ENCODE measurements around the gene COX7A2L.

The COX7A2L gene

GRCh38 chr2:42339191-42339912 lies 21.7 kb downstream of the COX7A2L start:
- no peaks in the 10 kb centered on the region for H3K4me1 ChIP-seq (ENCODE audit: control extremely low read depth in 1 of 4, control insufficient read depth in 4 of 4, insufficient read depth in 4 of 4, low read length in 3 of 4)
- H3K9me3 ChIP-seq (ENCODE audit: control extremely low read depth in 1 of 5, control insufficient read depth in 4 of 5, insufficient read depth in 2 of 5, low read depth in 1 of 5, low read length in 4 of 5) = peaks cover 0 to 2% (median 0%) of the 10 kb centered on the region in 5 experiments
- ChIA-PET CTCF (no interaction called here), POLR2A (interaction anchor here (0.7 kb wide), 1 partner anchor 22 kb away, joined by 3 read pairs; no protein-coding TSS in a partner anchor)
- H3K27me3 ChIP-seq (replicated peaks in 2 of 5; ENCODE audit: control insufficient read depth in 4 of 5, insufficient read depth in 5 of 5, low read length in 4 of 5) = no peaks in the 10 kb centered on the region
- no peak overlapping the region for H3K27ac ChIP-seq (ENCODE audit: insufficient read depth in 1 of 2, low read depth in 1 of 2, low read length in 2 of 2, poor library complexity in 1 of 2, severe bottlenecking in 2 of 2)
- peaks cover 0 to 47% (median 20%) of the 10 kb centered on the region in 4 experiments for H3K36me3 ChIP-seq (ENCODE audit: control insufficient read depth in 4 of 4, insufficient read depth in 4 of 4, low read length in 3 of 4)
- WGBS (ENCODE audit: insufficient coverage) = 83% methylated on average over 20 of the region's 21 CpGs
- no peak overlapping the region for H3K4me3 ChIP-seq (ENCODE audit: control insufficient read depth in 1 of 7, extremely low read depth in 1 of 7, insufficient read depth in 4 of 7, low read depth in 2 of 7, low read length in 6 of 7)
- DNase-seq = peak; percentile 39 to 82 (median 64)

GRCh38 chr2:42338567-42339190 lies 22.3 kb downstream of the COX7A2L start:
- WGBS (ENCODE audit: insufficient coverage) = 90% methylated on average over 8 of the region's 13 CpGs
- POLR2A ChIA-PET = interaction anchor here (0.7 kb wide), 1 partner anchor 23 kb away, joined by 3 read pairs; no protein-coding TSS in a partner anchor
- no peaks in the 10 kb centered on the region for H3K27me3 ChIP-seq (replicated peaks in 2 of 5; ENCODE audit: control insufficient read depth in 4 of 5, insufficient read depth in 5 of 5, low read length in 4 of 5)
- H3K9me3 ChIP-seq (ENCODE audit: control extremely low read depth in 1 of 5, control insufficient read depth in 4 of 5, insufficient read depth in 2 of 5, low read depth in 1 of 5, low read length in 4 of 5) = peaks cover 0 to 2% (median 0%) of the 10 kb centered on the region in 5 experiments
- peak; percentile 13 to 80 (median 59) for DNase-seq
- H3K4me3 ChIP-seq (ENCODE audit: control insufficient read depth in 1 of 7, extremely low read depth in 1 of 7, insufficient read depth in 4 of 7, low read depth in 2 of 7, low read length in 6 of 7) = no peak overlapping the region
- no peak overlapping the region for H3K27ac ChIP-seq (ENCODE audit: insufficient read depth in 1 of 2, low read depth in 1 of 2, low read length in 2 of 2, poor library complexity in 1 of 2, severe bottlenecking in 2 of 2)
- CTCF ChIA-PET = no interaction called here
- H3K4me1 ChIP-seq (ENCODE audit: control extremely low read depth in 1 of 4, control insufficient read depth in 4 of 4, insufficient read depth in 4 of 4, low read length in 3 of 4) = no peaks in the 10 kb centered on the region
- H3K36me3 ChIP-seq (ENCODE audit: control insufficient read depth in 4 of 4, insufficient read depth in 4 of 4, low read length in 3 of 4) = peaks cover 0 to 45% (median 22%) of the 10 kb centered on the region in 4 experiments

GRCh38 chr2:42337846-42338566 lies 23.0 kb downstream of the COX7A2L start:
- Histone ChIP-seq H3K27me3 (replicated peaks in 2 of 5; ENCODE audit: control insufficient read depth in 4 of 5, insufficient read depth in 5 of 5, low read length in 4 of 5) (no peaks in the 10 kb centered on the region), H3K9me3 (ENCODE audit: control extremely low read depth in 1 of 5, control insufficient read depth in 4 of 5, insufficient read depth in 2 of 5, low read depth in 1 of 5, low read length in 4 of 5) (peaks cover 0 to 2% (median 0%) of the 10 kb centered on the region in 5 experiments), H3K36me3 (ENCODE audit: control insufficient read depth in 4 of 4, insufficient read depth in 4 of 4, low read length in 3 of 4) (peaks cover 0 to 43% (median 25%) of the 10 kb centered on the region in 4 experiments), H3K4me3 (ENCODE audit: control insufficient read depth in 1 of 7, extremely low read depth in 1 of 7, insufficient read depth in 4 of 7, low read depth in 2 of 7, low read length in 6 of 7) (no peak overlapping the region), H3K4me1 (ENCODE audit: control extremely low read depth in 1 of 4, control insufficient read depth in 4 of 4, insufficient read depth in 4 of 4, low read length in 3 of 4) (no peaks in the 10 kb centered on the region), H3K27ac (ENCODE audit: insufficient read depth in 1 of 2, low read depth in 1 of 2, low read length in 2 of 2, poor library complexity in 1 of 2, severe bottlenecking in 2 of 2) (no peak overlapping the region)
- ChIA-PET CTCF (no interaction called here), POLR2A (no interaction called here)
- WGBS (ENCODE audit: insufficient coverage) = over 99% methylated on average over 26 of the region's 28 CpGs
- no peak for DNase-seq

GRCh38 chr2:42337356-42337820 lies 23.6 kb downstream of the COX7A2L start:
- H3K27me3 ChIP-seq (replicated peaks in 2 of 5; ENCODE audit: control insufficient read depth in 4 of 5, insufficient read depth in 5 of 5, low read length in 4 of 5) = no peaks in the 10 kb centered on the region
- peak in 1 of 3 donors; percentile 12 for DNase-seq
- no peak overlapping the region for H3K4me3 ChIP-seq (ENCODE audit: control insufficient read depth in 1 of 7, extremely low read depth in 1 of 7, insufficient read depth in 4 of 7, low read depth in 2 of 7, low read length in 6 of 7)
- H3K27ac ChIP-seq (ENCODE audit: insufficient read depth in 1 of 2, low read depth in 1 of 2, low read length in 2 of 2, poor library complexity in 1 of 2, severe bottlenecking in 2 of 2) = no peak overlapping the region
- ChIA-PET CTCF (no interaction called here), POLR2A (no interaction called here)
- H3K4me1 ChIP-seq (ENCODE audit: control extremely low read depth in 1 of 4, control insufficient read depth in 4 of 4, insufficient read depth in 4 of 4, low read length in 3 of 4) = no peaks in the 10 kb centered on the region
- 93% methylated on average over 5 of the region's 5 CpGs for WGBS (ENCODE audit: insufficient coverage)
- peaks cover 0 to 46% (median 25%) of the 10 kb centered on the region in 4 experiments for H3K36me3 ChIP-seq (ENCODE audit: control insufficient read depth in 4 of 4, insufficient read depth in 4 of 4, low read length in 3 of 4)
- H3K9me3 ChIP-seq (ENCODE audit: control extremely low read depth in 1 of 5, control insufficient read depth in 4 of 5, insufficient read depth in 2 of 5, low read depth in 1 of 5, low read length in 4 of 5) = peaks cover 0 to 2% (median 0%) of the 10 kb centered on the region in 5 experiments

- ChIA-PET POLR2A (no interaction called here), CTCF (no interaction called here)
- Histone ChIP-seq H3K36me3 (ENCODE audit: control insufficient read depth in 4 of 4, insufficient read depth in 4 of 4, low read length in 3 of 4) (peaks cover 0 to 54% (median 29%) of the 10 kb centered on the region in 4 experiments), H3K9me3 (ENCODE audit: control extremely low read depth in 1 of 5, control insufficient read depth in 4 of 5, insufficient read depth in 2 of 5, low read depth in 1 of 5, low read length in 4 of 5) (peaks cover 0 to 2% (median 0%) of the 10 kb centered on the region in 5 experiments), H3K27me3 (replicated peaks in 2 of 5; ENCODE audit: control insufficient read depth in 4 of 5, insufficient read depth in 5 of 5, low read length in 4 of 5) (no peaks in the 10 kb centered on the region), H3K4me1 (ENCODE audit: control extremely low read depth in 1 of 4, control insufficient read depth in 4 of 4, insufficient read depth in 4 of 4, low read length in 3 of 4) (no peaks in the 10 kb centered on the region), H3K27ac (ENCODE audit: insufficient read depth in 1 of 2, low read depth in 1 of 2, low read length in 2 of 2, poor library complexity in 1 of 2, severe bottlenecking in 2 of 2) (no peak overlapping the region), H3K4me3 (ENCODE audit: control insufficient read depth in 1 of 7, extremely low read depth in 1 of 7, insufficient read depth in 4 of 7, low read depth in 2 of 7, low read length in 6 of 7) (no peak overlapping the region)
- 99% methylated on average over 8 of the region's 9 CpGs for WGBS (ENCODE audit: insufficient coverage)
- DNase-seq = no peak
These were observed 24.6 kb downstream of the COX7A2L start for GRCh38 chr2:42336361-42336965.

GRCh38 chr2:42335514-42336104 lies 25.4 kb downstream of the COX7A2L start:
- H3K36me3 ChIP-seq (ENCODE audit: control insufficient read depth in 4 of 4, insufficient read depth in 4 of 4, low read length in 3 of 4) = peaks cover 0 to 54% (median 27%) of the 10 kb centered on the region in 4 experiments
- no peak overlapping the region for H3K4me3 ChIP-seq (ENCODE audit: control insufficient read depth in 1 of 7, extremely low read depth in 1 of 7, insufficient read depth in 4 of 7, low read depth in 2 of 7, low read length in 6 of 7)
- 98% methylated on average over 8 of the region's 10 CpGs for WGBS (ENCODE audit: insufficient coverage)
- H3K4me1 ChIP-seq (ENCODE audit: control extremely low read depth in 1 of 4, control insufficient read depth in 4 of 4, insufficient read depth in 4 of 4, low read length in 3 of 4) = no peaks in the 10 kb centered on the region
- H3K27ac ChIP-seq (ENCODE audit: insufficient read depth in 1 of 2, low read depth in 1 of 2, low read length in 2 of 2, poor library complexity in 1 of 2, severe bottlenecking in 2 of 2) = no peak overlapping the region
- ChIA-PET POLR2A (no interaction called here), CTCF (no interaction called here)
- H3K27me3 ChIP-seq (replicated peaks in 2 of 5; ENCODE audit: control insufficient read depth in 4 of 5, insufficient read depth in 5 of 5, low read length in 4 of 5) = no peaks in the 10 kb centered on the region
- H3K9me3 ChIP-seq (ENCODE audit: control extremely low read depth in 1 of 5, control insufficient read depth in 4 of 5, insufficient read depth in 2 of 5, low read depth in 1 of 5, low read length in 4 of 5) = peaks cover 0 to 2% (median 0%) of the 10 kb centered on the region in 5 experiments
- no peak for DNase-seq
